ENCODE results near the gene GRIFIN.

- TF ChIP-seq EP300 (IDR thresholded peaks at IDR 0.05): no peak
- TF ChIP-seq, protein P1, sequence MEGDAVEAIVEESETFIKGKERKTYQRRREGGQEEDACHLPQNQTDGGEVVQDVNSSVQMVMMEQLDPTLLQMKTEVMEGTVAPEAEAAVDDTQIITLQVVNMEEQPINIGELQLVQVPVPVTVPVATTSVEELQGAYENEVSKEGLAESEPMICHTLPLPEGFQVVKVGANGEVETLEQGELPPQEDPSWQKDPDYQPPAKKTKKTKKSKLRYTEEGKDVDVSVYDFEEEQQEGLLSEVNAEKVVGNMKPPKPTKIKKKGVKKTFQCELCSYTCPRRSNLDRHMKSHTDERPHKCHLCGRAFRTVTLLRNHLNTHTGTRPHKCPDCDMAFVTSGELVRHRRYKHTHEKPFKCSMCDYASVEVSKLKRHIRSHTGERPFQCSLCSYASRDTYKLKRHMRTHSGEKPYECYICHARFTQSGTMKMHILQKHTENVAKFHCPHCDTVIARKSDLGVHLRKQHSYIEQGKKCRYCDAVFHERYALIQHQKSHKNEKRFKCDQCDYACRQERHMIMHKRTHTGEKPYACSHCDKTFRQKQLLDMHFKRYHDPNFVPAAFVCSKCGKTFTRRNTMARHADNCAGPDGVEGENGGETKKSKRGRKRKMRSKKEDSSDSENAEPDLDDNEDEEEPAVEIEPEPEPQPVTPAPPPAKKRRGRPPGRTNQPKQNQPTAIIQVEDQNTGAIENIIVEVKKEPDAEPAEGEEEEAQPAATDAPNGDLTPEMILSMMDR (IDR thresholded peaks at IDR 0.05): no peak
These were observed 39.4 kb upstream of the GRIFIN start for GRCh38 chr7:2515424-2516193.

All from sigmoid colon (tissue), 4 donors.